Immature natural killer cell (primary cell): ENCODE data around the gene CEACAM3. TPM values are rescaled to one million over a fixed set of nuclear protein-coding genes. Genes with fewer than 3 reads are reported as not detected.
A peak's percentile ranks its signal among the peaks of the same experiment; 100 is the strongest.

Source experiments
- DNase-seq, 3 donors: peaks; one replicate each; pipeline ENCODE4 v3.0.0; 2022; ENCODE audit warnings: mixed read lengths in 1 of 3
- H3K27ac Mint-ChIP-seq, 6 donors: one replicate each; pipeline ENCODE4 v1.8.0; 2020; ENCODE audit warnings: mixed read lengths in 6 of 6, mild to moderate bottlenecking in 5 of 6, inconsistent platforms in 4 of 6, moderate library complexity in 3 of 6
- H3K27me3 Mint-ChIP-seq, 3 donors: one replicate each; pipeline ENCODE4 v1.8.0; 2020 to 2021; ENCODE audit warnings: low read depth in 3 of 3, mild to moderate bottlenecking in 3 of 3, mixed read lengths in 3 of 3, moderate library complexity in 3 of 3, inconsistent platforms in 1 of 3
- H3K36me3 Mint-ChIP-seq, 3 donors: one replicate each; pipeline ENCODE4 v1.8.0; 2020; ENCODE audit warnings: mixed read lengths in 3 of 3, inconsistent platforms in 2 of 3, mild to moderate bottlenecking in 2 of 3
- H3K4me1 Mint-ChIP-seq, 2 donors: one replicate each; pipeline ENCODE4 v1.8.0; 2020; ENCODE audit warnings: inconsistent platforms in 2 of 2, mild to moderate bottlenecking in 2 of 2, mixed read lengths in 2 of 2, moderate library complexity in 1 of 2
- H3K4me3 Mint-ChIP-seq, 5 donors: one replicate each; pipeline ENCODE4 v1.8.0; 2020; ENCODE audit warnings: mild to moderate bottlenecking in 5 of 5, mixed read lengths in 5 of 5, inconsistent platforms in 3 of 5, moderate library complexity in 3 of 5
- H3K9me3 Mint-ChIP-seq, 6 donors: one replicate each; pipeline ENCODE4 v1.8.0; 2020; ENCODE audit warnings: mild to moderate bottlenecking in 6 of 6, mixed read lengths in 6 of 6, inconsistent platforms in 4 of 6, moderate library complexity in 3 of 6
- polyA plus RNA-seq, 3 donors: library from polyadenylated mRNA; unstranded; fragments of 300-500 nt; fragmentation: Illumina TruSeq; gene quantifications; one replicate each; pipeline ENCODE4 v1.2.3, GENCODE V29; 2021

CEACAM3 gene
- polyA plus RNA-seq, 3 donors from 2014 or later, result not detected

- Mint-ChIP-seq H3K9me3 (no peaks in the 10 kb centered on the region), H3K27me3 (peaks cover 5 to 15% (median 7%) of the 10 kb centered on the region in 3 donors), H3K4me1 (no peaks in the 10 kb centered on the region), H3K4me3 (no peak overlapping the region), H3K27ac (no peak overlapping the region), H3K36me3 (no peaks in the 10 kb centered on the region)
- no peak for DNase-seq
These were observed 5.4 kb downstream of the CEACAM3 start for GRCh38 chr19:41801792-41802211.

- no peak overlapping the region for H3K27ac Mint-ChIP-seq
- no peaks in the 10 kb centered on the region for H3K9me3 Mint-ChIP-seq
- DNase-seq, result no peak
- H3K36me3 Mint-ChIP-seq, result no peaks in the 10 kb centered on the region
- no peaks in the 10 kb centered on the region for H3K4me1 Mint-ChIP-seq
- no peak overlapping the region for H3K4me3 Mint-ChIP-seq
- H3K27me3 Mint-ChIP-seq, result peaks cover 5 to 15% (median 7%) of the 10 kb centered on the region in 3 donors
These were observed 6.4 kb downstream of the CEACAM3 start for GRCh38 chr19:41802770-41803169.

GRCh38 chr19:41804336-41804735 is 7.9 kb downstream of the CEACAM3 start:
- Mint-ChIP-seq H3K4me3 (no peak overlapping the region), H3K9me3 (no peaks in the 10 kb centered on the region), H3K36me3 (no peaks in the 10 kb centered on the region), H3K27me3 (peaks cover 3 to 19% (median 7%) of the 10 kb centered on the region in 3 donors), H3K4me1 (no peaks in the 10 kb centered on the region), H3K27ac (no peak overlapping the region)
- no peak for DNase-seq

- no peak for DNase-seq
- Mint-ChIP-seq H3K27me3 (peaks cover 2 to 16% (median 10%) of the 10 kb centered on the region in 3 donors), H3K4me1 (no peaks in the 10 kb centered on the region)
These were observed 10.8 kb downstream of the CEACAM3 start for GRCh38 chr19:41807176-41807575.

GRCh38 chr19:41808663-41809566 is 12.5 kb downstream of the CEACAM3 start:
- Mint-ChIP-seq H3K36me3 (no peaks in the 10 kb centered on the region), H3K9me3 (no peaks in the 10 kb centered on the region), H3K27ac (no peak overlapping the region), H3K27me3 (peaks cover 2 to 12% (median 7%) of the 10 kb centered on the region in 3 donors), H3K4me1 (no peaks in the 10 kb centered on the region), H3K4me3 (no peak overlapping the region)
- DNase-seq, result no peak

More at GRCh38 chr19:41807176-41807575, 10.8 kb downstream of the CEACAM3 start:
- no peak overlapping the region for H3K27ac Mint-ChIP-seq
- no peak overlapping the region for H3K4me3 Mint-ChIP-seq
- no peaks in the 10 kb centered on the region for H3K36me3 Mint-ChIP-seq
- H3K9me3 Mint-ChIP-seq, result no peaks in the 10 kb centered on the region

GRCh38 chr19:41810301-41810700 is 13.9 kb downstream of the CEACAM3 start:
- H3K27me3 Mint-ChIP-seq, result peaks cover 2 to 12% (median 7%) of the 10 kb centered on the region in 3 donors
- H3K4me1 Mint-ChIP-seq, result no peaks in the 10 kb centered on the region
- no peaks in the 10 kb centered on the region for H3K36me3 Mint-ChIP-seq
- no peak overlapping the region for H3K4me3 Mint-ChIP-seq
- H3K9me3 Mint-ChIP-seq, result no peaks in the 10 kb centered on the region
- no peak overlapping the region for H3K27ac Mint-ChIP-seq
- no peak for DNase-seq

- Mint-ChIP-seq H3K4me3 (no peak overlapping the region), H3K27me3 (peaks cover 2 to 7% (median 3%) of the 10 kb centered on the region in 3 donors), H3K27ac (no peak overlapping the region), H3K4me1 (no peaks in the 10 kb centered on the region), H3K36me3 (no peaks in the 10 kb centered on the region), H3K9me3 (no peaks in the 10 kb centered on the region)
- DNase-seq, result no peak
These were observed 14.6 kb downstream of the CEACAM3 start for GRCh38 chr19:41811036-41811435.

- no peaks in the 10 kb centered on the region for H3K36me3 Mint-ChIP-seq
- DNase-seq, result no peak
- H3K9me3 Mint-ChIP-seq, result no peaks in the 10 kb centered on the region
- no peak overlapping the region for H3K4me3 Mint-ChIP-seq
- no peak overlapping the region for H3K27ac Mint-ChIP-seq
- H3K4me1 Mint-ChIP-seq, result no peaks in the 10 kb centered on the region
- H3K27me3 Mint-ChIP-seq, result peaks cover 0 to 4% (median 3%) of the 10 kb centered on the region in 3 donors
These were observed 15.6 kb downstream of the CEACAM3 start for GRCh38 chr19:41811981-41812380.

GRCh38 chr19:41813911-41814310 is 17.5 kb downstream of the CEACAM3 start:
- Mint-ChIP-seq H3K4me3 (no peak overlapping the region), H3K4me1 (no peaks in the 10 kb centered on the region), H3K27ac (no peak overlapping the region), H3K36me3 (no peaks in the 10 kb centered on the region), H3K27me3 (peaks cover 0 to 3% (median 0%) of the 10 kb centered on the region in 3 donors), H3K9me3 (no peaks in the 10 kb centered on the region)
- DNase-seq, result no peak

GRCh38 chr19:41815301-41815700 is 18.9 kb downstream of the CEACAM3 start:
- no peak for DNase-seq
- Mint-ChIP-seq H3K27me3 (peaks cover 0 to 3% (median 0%) of the 10 kb centered on the region in 3 donors), H3K36me3 (no peaks in the 10 kb centered on the region), H3K27ac (no peak overlapping the region), H3K9me3 (no peaks in the 10 kb centered on the region), H3K4me1 (no peaks in the 10 kb centered on the region), H3K4me3 (no peak overlapping the region)

GRCh38 chr19:41816761-41817160 is 20.4 kb downstream of the CEACAM3 start:
- no peak overlapping the region for H3K4me3 Mint-ChIP-seq
- H3K36me3 Mint-ChIP-seq, result no peaks in the 10 kb centered on the region
- H3K27me3 Mint-ChIP-seq, result peaks cover 0 to 3% (median 0%) of the 10 kb centered on the region in 3 donors
- no peak overlapping the region for H3K27ac Mint-ChIP-seq
- H3K9me3 Mint-ChIP-seq, result no peaks in the 10 kb centered on the region
- DNase-seq, result no peak
- H3K4me1 Mint-ChIP-seq, result no peaks in the 10 kb centered on the region

GRCh38 chr19:41821003-41821735 is 24.8 kb downstream of the CEACAM3 start:
- Mint-ChIP-seq H3K36me3 (no peaks in the 10 kb centered on the region), H3K9me3 (no peaks in the 10 kb centered on the region), H3K4me3 (no peak overlapping the region), H3K4me1 (no peaks in the 10 kb centered on the region), H3K27ac (no peak overlapping the region), H3K27me3 (peaks cover 0 to 5% (median 2%) of the 10 kb centered on the region in 3 donors)
- DNase-seq, result peak; percentile 25 to 37 (median 31)

GRCh38 chr19:41837981-41838708 is 41.8 kb downstream of the CEACAM3 start:
- H3K9me3 Mint-ChIP-seq, result no peaks in the 10 kb centered on the region
- no peak overlapping the region for H3K27ac Mint-ChIP-seq
- H3K36me3 Mint-ChIP-seq, result no peaks in the 10 kb centered on the region
- H3K4me1 Mint-ChIP-seq, result no peaks in the 10 kb centered on the region
- no peak for DNase-seq
- H3K4me3 Mint-ChIP-seq, result no peak overlapping the region
- H3K27me3 Mint-ChIP-seq, result peaks cover 3 to 12% (median 9%) of the 10 kb centered on the region in 3 donors
